Stimulated activated CD8-positive, alpha-beta memory T cell treated with anti-CD3 and anti-CD28 coated beads, Interleukin-2, amount 100 ng/mL, for 1 hour (primary cell): ENCODE data around the gene UPF2.

ENCODE experiments used
- DNase-seq, 2 donors: peaks; one replicate each; pipeline ENCODE4 v3.0.0-alpha.2; 2020; ENCODE audit warnings: low read depth in 2 of 2

The UPF2 gene

DNA sequence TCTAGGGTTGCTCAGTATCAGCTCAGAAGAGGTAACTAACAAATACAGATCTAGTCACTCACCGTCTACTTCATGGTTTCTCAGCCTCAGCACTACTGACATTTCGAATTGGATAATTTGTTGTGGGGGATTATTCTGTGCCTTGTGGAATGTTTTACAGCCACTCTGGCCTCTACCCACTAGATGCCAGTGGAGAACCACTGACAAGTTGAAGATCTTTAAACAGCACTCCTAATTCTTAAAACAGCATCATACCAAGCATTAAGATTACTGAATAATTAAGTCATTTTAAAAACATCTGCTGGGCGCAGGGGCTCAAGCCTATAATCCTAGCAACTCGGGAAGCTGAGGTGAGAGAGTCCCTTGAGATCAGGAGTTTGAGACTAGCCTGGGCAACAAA, 82.6 kb downstream of the UPF2 start:
- no peak for DNase-seq

DNA sequence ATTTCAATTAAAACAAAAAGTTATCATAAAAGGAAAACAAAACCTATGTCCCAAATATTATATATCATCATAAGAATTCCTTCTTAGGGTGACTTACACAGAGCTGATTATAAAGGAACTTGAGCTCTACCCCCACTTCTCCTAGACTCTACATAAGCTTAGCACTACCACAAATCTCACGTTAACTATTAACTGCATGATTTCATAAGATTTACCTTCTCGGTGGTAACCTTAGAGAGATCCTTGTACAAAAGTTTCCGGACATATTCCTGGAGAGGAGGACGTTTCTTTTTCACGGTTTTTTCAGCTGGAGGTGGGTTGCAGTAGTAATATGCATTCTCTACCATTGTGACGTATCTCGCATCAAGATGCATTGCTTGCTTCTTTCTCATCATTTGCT, 83.7 kb downstream of the UPF2 start:
- no peak for DNase-seq

DNA sequence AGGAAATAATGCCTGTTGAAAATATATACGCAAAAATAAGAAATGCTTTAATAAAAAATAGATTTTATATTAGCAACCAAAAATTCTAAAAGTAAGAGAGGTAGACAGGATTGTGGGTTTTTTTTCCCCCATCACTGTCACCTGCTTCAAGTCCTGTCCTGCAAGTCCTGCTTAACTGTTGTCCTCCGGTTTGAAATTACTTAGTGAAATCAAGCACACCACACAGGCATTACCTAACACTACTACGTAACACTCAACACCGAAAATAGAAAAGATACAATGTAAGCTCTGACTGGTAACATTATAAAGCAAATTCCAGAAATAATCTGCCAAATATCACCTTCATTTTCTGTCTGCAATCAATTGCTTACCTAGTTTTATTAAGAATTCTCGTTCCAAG, 90.9 kb downstream of the UPF2 start:
- DNase-seq: no peak

DNA sequence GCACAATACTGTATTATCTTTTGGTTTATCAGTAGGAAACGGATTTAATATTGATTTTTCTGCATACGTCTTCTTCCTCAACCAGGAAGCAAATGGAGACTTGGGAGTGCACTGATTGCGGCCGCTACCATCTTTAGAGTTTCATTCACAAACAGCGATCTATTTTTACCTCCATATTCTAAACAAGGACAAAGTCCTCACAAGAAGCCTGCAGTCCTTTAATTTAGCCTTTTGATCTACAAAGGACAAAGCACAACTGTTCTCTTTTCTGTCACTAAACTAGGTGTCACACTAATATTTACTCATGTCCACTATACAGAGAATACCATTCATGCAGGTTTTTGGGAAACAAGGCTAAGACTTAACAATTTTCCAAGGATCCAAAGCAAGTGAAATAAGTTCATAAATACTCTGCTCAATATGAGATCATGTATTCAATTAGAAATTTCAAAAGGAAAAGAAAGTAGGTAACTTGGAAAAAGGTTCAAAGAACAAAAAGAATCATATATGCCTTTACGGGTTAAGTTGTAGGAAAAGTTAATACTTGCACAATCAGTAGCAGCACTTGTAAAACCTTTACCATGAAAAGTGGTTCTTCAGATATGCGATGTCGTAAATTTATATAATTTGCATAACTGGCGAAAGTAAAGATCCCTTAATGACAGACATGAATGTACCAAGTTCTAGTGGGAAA, 92.1 kb downstream of the UPF2 start:
- DNase-seq: no peak

DNA sequence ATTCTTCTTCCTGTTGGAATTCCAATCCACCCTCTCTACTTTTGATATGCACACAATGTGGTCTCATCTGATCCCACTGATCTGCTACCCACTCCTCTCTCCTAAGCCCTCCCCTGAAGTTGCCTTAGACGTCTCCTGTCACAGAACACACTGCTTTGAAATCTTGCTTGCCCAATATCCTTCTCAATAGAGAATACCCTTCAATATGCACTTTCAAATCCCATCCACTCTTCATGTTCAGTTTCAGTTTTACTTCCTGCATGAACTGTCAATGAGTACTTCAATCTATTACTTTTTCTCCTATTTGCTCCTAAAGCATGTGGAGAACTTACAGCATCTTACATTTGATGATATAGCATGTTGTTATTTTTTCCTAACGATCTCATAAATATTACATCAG, 93.5 kb downstream of the UPF2 start:
- no peak for DNase-seq

DNA sequence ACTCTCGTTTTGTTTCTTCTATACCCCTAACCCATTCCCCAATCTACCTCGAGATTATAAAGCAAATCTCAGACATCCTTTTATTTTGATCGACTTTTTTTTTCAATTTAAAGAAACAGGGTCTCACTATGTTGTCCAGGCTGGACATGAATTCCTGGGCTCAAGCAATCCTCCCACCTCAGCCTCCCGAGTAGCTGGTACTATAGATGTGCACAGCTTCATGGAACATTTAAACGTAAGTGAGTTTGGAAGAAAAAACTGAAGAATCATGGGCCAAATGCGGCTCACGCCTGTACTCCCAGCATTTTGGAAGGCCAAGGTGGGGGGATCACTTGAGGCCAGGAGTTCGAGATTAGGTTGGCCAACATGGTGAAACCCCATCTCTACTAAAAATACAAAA, 96.0 kb downstream of the UPF2 start:
- no peak for DNase-seq

DNA sequence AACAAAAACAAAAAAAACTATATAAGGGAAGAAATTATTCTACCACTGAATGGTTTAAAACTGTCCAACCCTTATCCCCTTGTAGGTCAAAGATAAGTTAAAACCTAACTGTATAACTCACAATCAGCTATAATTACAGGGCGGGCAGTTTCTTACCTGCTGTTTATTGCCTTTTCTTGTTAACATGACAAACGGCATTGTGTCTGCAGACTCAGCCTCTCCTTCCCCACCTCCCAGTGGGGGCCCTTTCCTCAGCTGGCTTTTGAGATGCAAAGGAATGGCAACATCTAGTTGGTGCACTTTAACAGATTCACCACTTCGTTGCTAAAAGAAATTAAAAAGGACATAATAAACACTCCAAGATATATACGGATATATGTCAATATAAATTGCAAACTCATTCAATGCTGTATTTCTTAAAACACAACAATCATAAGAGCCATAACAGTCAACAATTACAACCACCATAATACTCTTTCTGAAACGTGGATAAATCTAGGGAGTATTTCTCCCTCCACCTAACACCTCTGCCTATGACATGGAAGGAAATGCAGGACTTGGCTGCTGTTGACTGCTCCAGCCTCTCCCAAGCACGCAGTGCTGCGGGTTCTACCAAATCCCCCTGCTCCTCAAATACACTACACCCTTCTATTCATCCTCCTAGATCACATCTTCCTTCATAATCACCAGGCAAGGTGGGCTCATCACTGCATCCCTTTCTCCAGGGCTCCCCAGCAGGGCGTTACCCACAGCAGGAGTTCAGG, 106.0 kb downstream of the UPF2 start:
- no peak for DNase-seq

DNA sequence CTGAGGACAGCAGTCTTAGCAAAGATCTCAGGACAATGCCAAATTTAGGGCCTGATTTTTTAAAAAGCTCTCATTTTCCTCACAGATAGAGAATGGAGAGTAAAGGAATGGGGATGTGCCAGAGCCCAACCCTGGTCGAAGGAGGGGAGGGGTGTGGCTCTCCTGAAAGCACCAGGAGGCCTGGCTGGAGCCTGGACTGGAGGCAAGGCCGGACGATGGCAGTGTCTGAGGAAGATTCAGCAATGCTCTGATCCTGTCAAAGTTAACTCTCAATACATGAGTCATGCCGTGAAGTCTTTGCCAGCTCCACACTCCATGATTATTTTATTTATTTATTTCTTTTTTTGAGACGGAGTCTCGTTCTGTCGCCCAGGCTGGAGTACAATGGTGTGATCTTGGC, 108.3 kb downstream of the UPF2 start:
- DNase-seq: no peak

DNA sequence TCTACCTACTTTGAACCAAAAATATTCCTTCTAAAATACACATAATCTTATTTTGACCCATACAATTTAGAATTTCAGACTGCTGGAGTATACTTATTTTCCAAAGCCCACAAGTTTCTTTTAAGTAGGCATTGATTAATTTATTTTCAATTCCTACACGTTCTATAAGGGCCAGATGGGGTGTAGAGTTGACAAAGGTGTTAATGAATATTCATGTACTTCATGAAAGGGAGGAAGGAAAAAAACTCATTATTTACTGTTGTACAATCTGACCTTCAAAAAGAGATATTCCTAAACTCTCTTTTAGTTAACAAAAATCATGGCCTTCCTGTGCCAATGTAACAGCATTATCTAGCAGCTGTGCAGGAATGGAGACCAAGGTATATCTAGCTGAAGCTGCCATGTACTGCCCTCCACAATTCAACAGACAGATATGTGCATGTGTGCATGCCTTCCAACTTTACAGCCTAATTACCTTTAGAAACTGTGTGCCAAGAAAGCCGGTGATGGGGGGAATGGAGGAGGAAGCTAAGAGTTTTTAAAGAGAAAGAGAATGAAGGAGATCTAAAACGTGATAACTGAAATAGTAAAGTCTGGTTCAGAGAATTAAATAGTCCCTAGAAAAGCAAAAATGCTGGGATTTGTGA, 108.9 kb downstream of the UPF2 start:
- DNase-seq: no peak

DNA sequence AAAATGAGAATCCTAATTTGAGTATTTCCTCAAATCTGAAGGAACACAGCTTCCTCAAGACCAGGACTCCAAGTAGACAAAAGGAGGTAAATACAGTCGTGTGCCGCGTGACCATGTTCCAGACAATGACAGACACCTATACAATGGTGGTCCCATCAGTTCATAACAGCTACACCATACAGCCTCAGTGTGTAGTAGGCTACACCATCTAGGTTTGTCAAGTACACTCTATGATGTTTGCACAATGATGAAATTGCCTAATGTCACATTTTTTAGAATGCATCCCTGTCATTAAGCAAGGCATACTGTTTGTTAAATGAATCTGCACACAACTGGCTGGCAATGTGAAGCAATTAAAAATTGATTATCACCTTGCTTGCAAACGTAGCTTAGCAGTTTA, 111.6 kb downstream of the UPF2 start:
- DNase-seq: no peak

DNA sequence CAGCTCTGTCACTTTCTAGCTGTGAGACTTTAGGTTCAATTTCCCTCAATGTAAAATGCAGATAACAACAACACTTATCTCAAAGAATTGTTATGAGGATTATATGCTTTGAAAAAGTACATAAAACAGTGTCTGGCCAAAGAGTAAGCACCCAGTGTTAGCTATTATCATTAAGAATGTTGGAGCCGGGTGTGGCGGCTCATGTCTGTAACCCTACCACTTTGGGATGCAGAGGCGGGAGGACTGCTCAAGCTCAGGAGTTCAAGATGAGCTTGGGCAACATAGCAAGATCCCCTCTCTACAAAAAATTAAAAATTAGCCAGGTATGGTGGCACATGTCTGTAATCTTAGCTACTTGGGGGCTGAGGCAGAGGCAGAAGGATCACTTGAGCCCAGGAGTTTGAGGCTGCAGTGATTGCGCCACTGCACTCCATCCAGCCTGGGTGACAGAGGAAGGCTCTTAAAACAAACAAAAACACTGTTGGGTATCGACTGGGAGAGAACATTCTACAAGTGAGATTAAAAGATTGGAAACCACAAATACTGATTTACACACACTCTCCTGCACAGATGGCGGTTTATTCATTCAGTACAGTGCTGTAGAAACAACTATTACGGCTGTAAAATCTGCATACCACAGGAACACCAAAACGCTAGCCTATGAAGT, 112.2 kb downstream of the UPF2 start:
- no peak for DNase-seq

DNA sequence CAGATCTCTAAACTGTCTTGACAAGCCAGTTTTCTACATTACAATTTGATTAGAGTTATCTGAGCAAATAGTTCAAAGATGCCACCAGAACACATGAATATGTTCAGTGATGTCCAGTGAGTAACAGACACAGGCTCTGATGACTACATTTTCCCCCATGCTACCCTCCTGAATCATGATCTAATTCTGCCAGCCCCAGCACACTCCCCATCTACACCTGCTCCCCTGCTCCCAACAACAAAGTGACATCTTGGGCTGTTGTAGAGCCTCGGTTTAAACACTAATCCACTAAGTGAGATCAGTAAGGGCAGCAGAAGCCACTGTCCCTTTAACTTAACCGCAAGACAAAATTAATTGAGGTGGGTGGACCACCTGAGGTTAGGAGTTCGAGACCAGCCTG, 114.9 kb downstream of the UPF2 start:
- DNase-seq: no peak

DNA sequence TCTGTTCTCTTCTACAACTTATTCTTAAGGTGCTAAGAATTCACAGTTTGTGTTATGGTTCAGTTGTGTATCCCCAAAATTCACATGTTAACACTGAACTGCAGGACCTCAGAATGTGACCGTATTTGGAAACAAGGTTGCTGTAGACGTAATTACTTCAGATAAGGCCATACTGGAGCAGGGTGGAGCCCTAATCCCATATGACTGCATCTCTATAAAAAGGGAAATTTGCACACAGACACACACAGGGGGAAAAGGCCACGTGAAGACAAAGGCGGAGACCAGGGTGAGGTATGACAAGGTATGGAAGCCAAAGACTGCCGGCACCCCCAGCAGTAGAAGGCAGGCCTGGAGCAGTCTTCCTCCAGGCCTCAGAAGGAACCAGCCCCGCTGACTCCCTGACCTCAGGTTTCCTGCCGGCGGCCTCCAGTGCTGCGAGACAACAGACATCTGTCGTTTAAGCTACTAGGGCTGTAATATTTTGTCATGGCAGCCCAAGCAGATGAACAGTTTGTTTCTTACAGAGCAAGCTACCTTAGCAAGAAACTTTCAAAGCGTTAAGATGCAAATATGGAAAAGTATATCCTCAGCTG, 120.7 kb downstream of the UPF2 start:
- DNase-seq: no peak

DNA sequence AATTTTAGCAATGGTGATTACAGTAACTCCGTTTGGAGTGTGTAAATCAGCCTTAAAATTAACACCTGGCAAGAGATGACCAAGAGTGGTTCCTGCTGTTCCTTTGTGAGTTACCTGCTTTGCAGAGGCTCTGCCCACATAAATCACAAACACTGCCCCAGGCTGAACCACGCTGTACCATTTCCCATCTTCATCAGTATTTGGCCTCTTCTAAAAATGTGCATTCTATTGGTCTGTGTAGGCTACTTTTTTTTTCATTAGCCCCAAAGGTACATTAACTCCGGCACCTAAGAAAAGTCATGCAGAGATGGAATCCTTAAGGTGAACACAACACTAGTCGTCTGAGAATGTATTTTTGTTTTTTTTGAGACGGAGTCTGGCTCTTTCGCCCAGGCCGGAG, 123.3 kb downstream of the UPF2 start:
- no peak for DNase-seq

DNA sequence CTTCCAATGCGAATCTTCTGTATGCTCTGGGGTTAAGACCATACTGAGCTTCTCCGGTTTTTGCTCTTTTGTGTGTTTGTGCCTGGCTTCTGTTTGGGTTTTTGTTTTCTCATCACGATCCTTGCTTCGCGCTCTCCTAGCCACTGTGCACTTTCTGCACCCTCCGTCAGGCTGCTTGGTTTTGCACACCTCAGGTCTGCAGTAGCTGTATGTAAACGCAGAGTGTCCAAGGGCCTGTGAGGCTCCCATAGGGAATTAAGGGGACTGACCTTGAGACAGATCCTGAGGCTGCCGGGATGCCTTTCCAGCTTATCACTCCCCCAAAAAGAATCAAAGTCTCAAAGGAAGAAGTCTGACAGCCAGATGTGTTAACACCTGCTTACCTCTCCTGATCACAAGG, 124.2 kb downstream of the UPF2 start:
- DNase-seq: no peak

DNA sequence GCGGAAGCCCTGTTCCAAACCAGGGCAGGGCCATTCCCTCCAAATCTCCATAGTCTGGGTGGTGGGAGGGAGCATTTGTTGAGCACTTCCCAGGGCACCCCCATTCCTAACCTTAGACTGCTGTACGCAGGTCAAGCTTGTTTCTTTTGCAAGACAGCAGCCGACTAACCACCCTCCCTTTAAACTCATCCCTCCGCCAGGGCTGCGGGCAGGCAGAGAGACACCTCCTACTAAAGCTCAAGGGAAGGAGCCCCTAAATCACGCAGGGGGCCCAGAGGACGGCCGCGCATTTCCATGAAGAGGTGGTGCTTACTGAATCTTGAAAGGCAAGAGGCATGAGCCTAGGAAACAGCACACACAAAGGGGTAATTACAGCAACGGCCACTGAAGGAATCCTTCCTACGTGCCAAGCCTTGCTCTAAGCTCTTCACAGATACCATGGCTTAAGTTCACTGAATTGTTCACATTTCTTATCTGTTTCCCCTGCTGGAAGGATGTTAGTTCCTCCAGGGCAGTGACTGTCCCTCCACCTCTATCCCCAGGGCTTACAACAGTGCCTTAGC, 129.4 kb downstream of the UPF2 start:
- DNase-seq: no peak

DNA sequence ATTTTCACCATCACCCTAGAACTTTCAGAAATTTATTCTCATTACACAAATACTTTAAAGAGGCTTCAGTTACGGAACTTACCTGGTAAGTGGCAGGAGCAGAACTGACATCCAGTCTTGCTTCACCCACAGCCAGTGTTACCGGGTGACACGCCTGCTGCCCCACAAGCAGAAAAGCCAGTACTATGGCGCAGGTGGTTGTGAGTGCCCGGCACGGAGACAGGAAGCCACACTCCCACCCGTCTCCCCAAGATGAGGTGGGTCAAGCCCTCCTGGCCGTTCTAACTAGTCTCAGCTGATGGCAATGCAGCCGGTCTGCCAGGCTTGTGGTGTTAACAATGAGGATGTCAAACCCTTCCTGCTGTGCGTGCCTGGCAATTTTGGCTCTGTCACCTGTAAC, 132.5 kb downstream of the UPF2 start:
- no peak for DNase-seq

DNA sequence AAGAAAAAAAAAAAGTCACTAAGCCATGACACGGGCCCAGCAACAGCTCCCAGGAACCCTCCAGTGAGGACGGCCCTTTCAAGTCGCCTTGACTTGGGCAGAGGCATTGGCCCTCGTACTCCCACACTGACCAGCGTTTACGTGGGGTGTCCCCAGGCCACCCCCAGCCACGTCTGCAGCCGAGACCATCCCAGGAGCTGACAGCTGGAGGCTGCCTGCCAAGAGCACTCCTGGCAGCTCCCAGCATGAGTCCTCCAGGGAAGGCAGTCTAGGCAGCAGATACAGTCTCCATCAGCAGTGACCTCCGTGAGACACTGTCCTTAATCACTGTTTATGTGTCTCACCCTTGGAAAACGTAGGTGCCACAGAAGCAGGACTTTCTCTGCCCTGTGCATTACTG, 133.0 kb downstream of the UPF2 start:
- DNase-seq: no peak

DNA sequence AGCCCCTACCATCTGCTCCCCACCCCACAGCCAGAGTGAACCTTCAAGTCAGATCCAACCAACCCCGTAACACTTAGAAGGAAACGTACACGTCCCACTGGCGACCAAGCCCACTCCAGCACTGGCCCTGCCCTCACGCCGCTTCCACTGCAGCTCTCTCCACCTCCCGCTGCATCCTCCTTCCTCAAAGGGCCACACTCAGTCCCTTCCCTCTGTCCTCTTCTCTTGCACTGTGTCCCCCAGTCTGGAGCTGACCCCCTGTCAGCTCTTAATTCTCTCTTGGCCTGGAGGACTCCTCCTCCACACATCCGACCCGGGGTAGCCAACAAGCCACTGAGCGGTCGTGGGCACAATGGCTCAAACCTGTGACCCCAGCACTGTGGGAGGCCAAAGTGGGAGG, 133.6 kb downstream of the UPF2 start:
- DNase-seq: no peak

DNA sequence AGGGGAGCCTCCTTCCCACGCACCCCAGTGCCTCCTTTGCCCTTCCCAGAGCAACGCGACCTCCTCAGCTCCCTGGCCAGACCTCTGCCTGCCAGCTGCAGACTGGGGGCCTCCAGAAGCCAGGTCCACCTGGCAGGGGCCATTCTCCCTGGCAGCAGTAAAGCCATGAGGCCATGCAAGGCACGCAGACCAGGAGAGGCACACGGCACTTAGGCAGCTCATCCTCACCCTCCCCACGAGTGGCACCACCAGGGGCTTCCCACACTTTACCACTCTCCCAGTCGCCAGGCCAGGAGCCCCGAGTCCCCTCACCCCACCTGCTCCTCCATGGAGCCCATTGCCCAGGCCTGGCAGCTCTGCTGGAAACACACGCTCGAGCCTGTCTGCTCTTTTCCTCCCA, 134.1 kb downstream of the UPF2 start:
- no peak for DNase-seq

DNA sequence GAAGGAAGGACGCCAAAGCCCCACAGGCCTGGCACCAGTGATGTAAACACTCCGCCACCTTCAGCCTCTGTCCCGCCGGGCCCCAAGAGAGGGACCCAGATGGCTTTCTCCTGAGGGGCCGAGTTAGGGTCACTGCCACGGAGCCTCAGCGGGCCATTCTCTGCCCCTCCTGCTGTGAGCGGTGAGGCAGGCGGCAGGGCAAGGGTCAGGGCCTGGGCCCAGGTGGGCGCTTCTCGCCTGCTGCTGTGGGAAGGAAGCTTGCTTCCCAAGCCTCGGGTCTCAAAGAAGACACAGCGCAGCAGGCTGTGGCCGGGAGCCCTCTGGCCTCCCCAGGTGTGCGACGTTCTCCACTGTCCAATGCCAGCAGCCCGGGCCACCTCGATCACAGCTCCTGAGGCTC, 134.7 kb downstream of the UPF2 start:
- DNase-seq: no peak

DNA sequence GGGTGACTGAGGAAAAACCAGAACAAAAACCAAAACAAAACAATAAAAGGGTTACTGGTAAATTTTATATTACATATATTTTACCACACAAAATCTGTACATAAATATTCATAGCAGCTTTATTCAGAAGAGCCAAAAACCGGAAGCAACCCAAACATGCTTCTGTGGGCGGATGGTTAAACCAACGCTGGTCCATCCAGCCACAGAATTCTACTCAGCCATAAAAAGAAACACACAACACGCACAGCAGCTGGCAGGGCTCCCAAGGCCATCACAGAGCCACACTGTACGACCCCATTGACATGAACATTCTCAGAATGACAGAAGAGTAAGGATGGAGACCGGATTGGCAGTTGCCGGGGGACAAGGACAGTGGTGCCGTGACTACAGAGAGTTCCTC, 135.9 kb downstream of the UPF2 start:
- DNase-seq: no peak
